Hepatocyte (in vitro differentiated cells): ENCODE data around the gene COQ4.

Source experiments
- CTCF ChIP-seq: fragments of 200-600 bp; sonication (generic); IDR thresholded peaks from 2 replicates; pipeline ENCODE4 v1.5.1; 2016; ENCODE audit warnings: antibody characterized with exemption, mild to moderate bottlenecking; ENCODE audit not compliant: poor library complexity
- EZH2 ChIP-seq: fragments of 200-600 bp; sonication (generic); IDR thresholded peaks from 2 replicates; pipeline ENCODE4 v1.6.1; 2016; ENCODE audit warnings: antibody characterized with exemption, mild to moderate bottlenecking, borderline replicate concordance

GRCh38 chr9:128358090-128358489, 35.5 kb downstream of the COQ4 start:
- no peak for TF ChIP-seq CTCF
- TF ChIP-seq EZH2 = no peak
